K562 (cell line): ENCODE results near the gene ATP1A2. TPM values are rescaled to one million over a fixed set of nuclear protein-coding genes. Genes with fewer than 3 reads are reported as not detected.

Experiments used
- ATAC-seq: fragments of 200-7000 bp; cut with Tn5 transposase; 3 replicates; pipeline ENCODE4 v1.9.1; 2020; ENCODE audit warnings: moderate library complexity
- BruUV-seq: library from RNA; stranded (reverse); fragments of 400-500 nt; replicated peaks from 2 replicates; lab custom pipeline; 2021; lab: Mats Ljungman, UMichigan
- CTCF ChIA-PET: fragments of 300-600 bp; formaldehyde crosslinking; extraction: SDS; loops from one replicate; lab custom pipeline; 2021; ENCODE audit warnings: low intra/inter-chr PET ratio; lab: Yijun Ruan, JAX
- POLR2A ChIA-PET: fragments of 300-600, 350-650 bp; sonication (Branson Sonifier 250); formaldehyde crosslinking; extraction: SDS; loops from one replicate; lab custom pipeline; 2021; ENCODE audit warnings: antibody characterized with exemption, inconsistent platforms; lab: Yijun Ruan, JAX
- DNase-seq, 4 experiments: peaks; one replicate each; pipeline versions ENCODE4 v3.0.0 to v3.0.0-alpha.2; 2011 to 2018; ENCODE audit warnings: low spot score in 3 of 4, mixed read lengths in 3 of 4; ENCODE audit errors: extremely low read depth in 1 of 4
- FAIRE-seq: peaks from 2 replicates; lab custom pipeline; 2011; peaks lifted over from hg19 to GRCh38; lab: Jason Lieb, UNC
- H2AFZ ChIP-seq: 2 replicates; pipeline ENCODE4 v1.6.0; 2011; ENCODE audit warnings: low read depth, low read length, control low read depth, inconsistent platforms
- H3K27ac ChIP-seq: fragments of 200-600 bp; 3 replicates; pipeline ENCODE4 v1.8.0; 2011; ENCODE audit warnings: low read depth, mild to moderate bottlenecking, control low read depth, inconsistent platforms, low read length, moderate library complexity, mixed read lengths; ENCODE audit errors: extremely low read depth
- H3K27me3 ChIP-seq, 2 experiments: fragments of 300-600 bp in 1 of 2; 2 replicates in 1 of 2; 3 replicates in 1 of 2; pipeline versions ENCODE4 v1.6.0 to v1.8.0; 2011; ENCODE audit warnings: inconsistent platforms in 2 of 2, low read length in 2 of 2, mild to moderate bottlenecking in 1 of 2, mixed read lengths in 1 of 2, moderate library complexity in 1 of 2; ENCODE audit not compliant: control insufficient read depth in 2 of 2, insufficient read depth in 2 of 2
- H3K36me3 ChIP-seq: fragments of 300-600 bp; 3 replicates; pipeline ENCODE4 v1.8.0; 2011; ENCODE audit warnings: mild to moderate bottlenecking, low read length, inconsistent platforms; ENCODE audit not compliant: control insufficient read depth, insufficient read depth
- H3K4me1 ChIP-seq, 2 experiments: fragments of 200-600 bp in 1 of 2; replicated peaks in 1 of 2; 2 replicates in 1 of 2; 3 replicates in 1 of 2; pipeline versions ENCODE4 v1.5.1 to v1.8.0; 2011; ENCODE audit warnings: inconsistent platforms in 2 of 2, low read length in 2 of 2, mild to moderate bottlenecking in 1 of 2, mixed read lengths in 1 of 2, moderate library complexity in 1 of 2; ENCODE audit not compliant: control insufficient read depth in 2 of 2, insufficient read depth in 2 of 2
- H3K4me2 ChIP-seq: 2 replicates; pipeline ENCODE4 v1.6.1; 2011; ENCODE audit warnings: low read length, control low read depth, inconsistent platforms, mixed read lengths; ENCODE audit not compliant: insufficient read depth
- H3K4me3 ChIP-seq: fragments of 200-600 bp; sonication (generic), shearing (Covaris generic); 2 replicates; pipeline ENCODE4 v1.5.1; 2016; ENCODE audit warnings: control low read depth, inconsistent platforms
- H3K79me2 ChIP-seq: fragments of 200-600 bp; 3 replicates; pipeline ENCODE4 v1.8.0; 2011; ENCODE audit warnings: low read length, inconsistent platforms; ENCODE audit not compliant: control insufficient read depth, insufficient read depth
- H3K9ac ChIP-seq, 2 experiments: 2 replicates each; pipeline versions ENCODE4 v1.6.0 to v1.6.1; 2011; ENCODE audit warnings: low read depth in 2 of 2, low read length in 2 of 2, control low read depth in 1 of 2, inconsistent platforms in 1 of 2, mild to moderate bottlenecking in 1 of 2, mixed read lengths in 1 of 2; ENCODE audit not compliant: insufficient read depth in 1 of 2
- H3K9me1 ChIP-seq: one replicate; pipeline ENCODE4 v1.6.0; 2011; ENCODE audit warnings: inconsistent platforms, mild to moderate bottlenecking, low read length, moderate library complexity; ENCODE audit not compliant: control insufficient read depth, insufficient read depth
- H3K9me3 ChIP-seq: replicated peaks from 2 replicates; pipeline ENCODE4 v1.5.1; 2011; ENCODE audit warnings: low read depth, low read length, inconsistent platforms; ENCODE audit not compliant: control insufficient read depth, insufficient read depth
- H4K20me1 ChIP-seq: replicated peaks from 2 replicates; pipeline ENCODE4 v1.6.1; 2011; ENCODE audit warnings: low read length, inconsistent platforms, mixed read lengths; ENCODE audit not compliant: control insufficient read depth, insufficient read depth
- POLR2AphosphoS2 ChIP-seq: IDR thresholded peaks from 2 replicates; pipeline ENCODE4 v1.6.1; 2012; ENCODE audit warnings: low read length, improper control_type of control experiment
- POU5F1 ChIP-seq: fragments of 150-350 bp; IDR thresholded peaks from 2 replicates; pipeline ENCODE4 v1.6.1; 2014; ENCODE audit warnings: borderline replicate concordance, low read length, low read depth, mild to moderate bottlenecking; ENCODE audit not compliant: partially characterized antibody
- PYGO2 ChIP-seq: fragments of 450-650 bp; IDR thresholded peaks from 2 replicates; pipeline ENCODE4 v1.6.1; 2016; ENCODE audit warnings: mild to moderate bottlenecking, missing genetic modification characterization, moderate library complexity, missing compliant biosample characterization
- RAD21 ChIP-seq, 2 experiments: fragments of 250-450 bp in 1 of 2; fragments of 450-650 bp in 1 of 2; sonication (Bioruptor Pico) in 1 of 2; formaldehyde crosslinking in 1 of 2; IDR thresholded peaks in 1 of 2; conservative IDR thresholded peaks in 1 of 2; 2 replicates each; pipeline versions ENCODE4 v1.4.0 to v1.8.0; 2020 to 2022; ENCODE audit warnings: mild to moderate bottlenecking in 2 of 2, moderate library complexity in 1 of 2
- SAFB2 ChIP-seq: fragments of 200-400 bp; formaldehyde crosslinking; IDR thresholded peaks from 2 replicates; pipeline ENCODE4 v1.6.1; 2018; ENCODE audit warnings: borderline replicate concordance, low read length, low read depth, moderate library complexity; ENCODE audit not compliant: severe bottlenecking
- ZNF217 ChIP-seq: sonication (generic); formaldehyde crosslinking; IDR thresholded peaks from 2 replicates; pipeline ENCODE4 v1.8.0; 2022; ENCODE audit warnings: mild to moderate bottlenecking, missing genetic modification reagents
- ZNF263 ChIP-seq: sonication (generic); formaldehyde crosslinking; IDR thresholded peaks from 2 replicates; pipeline ENCODE4 v1.8.0; 2022; ENCODE audit warnings: mild to moderate bottlenecking, missing genetic modification reagents, borderline replicate concordance
- ZNF79 ChIP-seq: fragments of 250-450 bp; sonication (Bioruptor Pico); IDR thresholded peaks from 2 replicates; pipeline ENCODE4 v1.4.0; 2020; ENCODE audit warnings: low read depth, mild to moderate bottlenecking, moderate library complexity
- WGBS: fragments of 100-300 bp; shearing (Covaris generic); methylation state at CpG from one replicate; pipeline ENCODE4 v1.1.6; 2016; ENCODE audit warnings: low coverage, mixed read lengths; ENCODE audit not compliant: insufficient coverage; ENCODE audit errors: missing lambda C conversion rate; 5-methylcytosine and 5-hydroxymethylcytosine counted together
- in situ Hi-C: fragments of 300-500 bp; cut with MboI; formaldehyde crosslinking; loops from 4 replicates; pipeline ENCODE4 v1.15.0; 2018; ENCODE audit warnings: inconsistent platforms, mixed read lengths
- intact Hi-C: fragments of 100-400 bp; cut with micrococcal nuclease; formaldehyde crosslinking; loops from 2 replicates; pipeline ENCODE4 v1.14.2; 2022
- polyA plus RNA-seq, 8 experiments: library from polyadenylated mRNA; depleted of rRNA in 4 of 8; stranded (reverse) in 5 of 8; unstranded in 3 of 8; fragments of >200 nt; fragmentation: Nextera tagmentation in 2 of 8; fragmentation: Illumina TruSeq in 1 of 8; extraction: Ambion mirVana in 2 of 8; extraction: Trizol in 1 of 8; gene quantifications; 2 replicates each; pipeline versions ENCODE4 v1.2.1 to v1.2.3, GENCODE V29; 2011 to 2014; ENCODE audit warnings: inconsistent platforms in 1 of 8, missing spikeins in 1 of 8
- total RNA-seq, 7 experiments: library from RNA; depleted of rRNA in 6 of 7; stranded (reverse); fragments of >200 nt in 6 of 7; fragmentation: Illumina TruSeq in 2 of 7; extraction: Trizol in 2 of 7; gene quantifications; 2 replicates each; pipeline versions ENCODE4 v1.2.1 to v1.2.3, GENCODE V29; 2011 to 2021; ENCODE audit warnings: low replicate concordance in 1 of 7
- TF ChIP-seq, protein P1 (sequence below), 3 experiments: IDR thresholded peaks in 2 of 3; conservative IDR thresholded peaks in 1 of 3; 2 replicates each; pipeline ENCODE4 v1.5.1; 2011 to 2012; ENCODE audit warnings: low read length in 3 of 3, mild to moderate bottlenecking in 3 of 3, control low read depth in 2 of 3, improper control_type of control experiment in 1 of 3, inconsistent platforms in 1 of 3, low read depth in 1 of 3, mixed read lengths in 1 of 3, moderate library complexity in 1 of 3; ENCODE audit not compliant: insufficient read depth in 2 of 3
- TF ChIP-seq, protein P2 (sequence below): sonication (generic); formaldehyde crosslinking; IDR thresholded peaks from 2 replicates; pipeline ENCODE4 v1.9.0; 2022; ENCODE audit warnings: mild to moderate bottlenecking, missing genetic modification reagents

The ATP1A2 gene
- total and polyA plus RNA-seq, 9 of the 15 experiments (the other 6 are each of a cell fraction or from before 2014, with no cell fraction given), result 0.04 to 0.11 (median 0.09) TPM; not detected in 6

DNA sequence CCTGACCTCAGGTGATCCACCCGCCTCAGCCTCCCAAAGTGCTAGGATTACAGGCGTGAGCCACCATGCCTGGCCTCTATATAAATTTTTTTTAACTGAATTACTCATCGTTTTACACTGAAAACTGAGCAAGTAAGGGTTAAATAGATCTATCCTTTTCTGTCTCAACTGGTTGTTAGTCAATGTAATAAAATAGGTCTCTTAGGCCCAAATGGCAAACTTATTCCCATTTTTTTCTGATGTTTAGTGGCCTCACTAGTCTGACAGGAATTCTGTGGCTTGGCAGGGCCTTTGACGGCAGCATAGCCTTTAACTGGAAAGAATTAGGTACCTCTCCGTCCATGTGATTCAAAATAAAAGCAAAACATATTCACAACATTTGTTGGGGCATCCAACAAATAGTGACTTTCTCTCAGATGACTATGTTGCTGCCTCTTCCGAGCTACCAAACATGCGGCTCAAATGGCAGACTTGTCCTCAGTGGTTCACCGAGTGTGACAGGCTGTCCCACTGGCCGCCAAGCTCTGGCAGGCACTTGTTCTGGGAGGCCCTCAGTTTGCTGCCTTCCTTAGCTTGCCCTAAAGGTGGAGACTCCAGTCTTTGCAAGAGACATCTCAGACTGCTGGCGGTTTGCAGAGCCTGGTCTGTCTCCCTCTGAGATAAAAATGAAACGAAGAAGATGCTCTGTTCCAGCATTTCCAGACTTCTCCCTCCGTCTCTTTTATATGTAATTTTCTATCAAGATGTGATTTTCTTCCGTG is 53.2 kb downstream of the ATP1A2 start:
- no peak for TF ChIP-seq SAFB2
- TF ChIP-seq ZNF217 (CRISPR knock-in tag), result no peak
- TF ChIP-seq, protein P1, sequence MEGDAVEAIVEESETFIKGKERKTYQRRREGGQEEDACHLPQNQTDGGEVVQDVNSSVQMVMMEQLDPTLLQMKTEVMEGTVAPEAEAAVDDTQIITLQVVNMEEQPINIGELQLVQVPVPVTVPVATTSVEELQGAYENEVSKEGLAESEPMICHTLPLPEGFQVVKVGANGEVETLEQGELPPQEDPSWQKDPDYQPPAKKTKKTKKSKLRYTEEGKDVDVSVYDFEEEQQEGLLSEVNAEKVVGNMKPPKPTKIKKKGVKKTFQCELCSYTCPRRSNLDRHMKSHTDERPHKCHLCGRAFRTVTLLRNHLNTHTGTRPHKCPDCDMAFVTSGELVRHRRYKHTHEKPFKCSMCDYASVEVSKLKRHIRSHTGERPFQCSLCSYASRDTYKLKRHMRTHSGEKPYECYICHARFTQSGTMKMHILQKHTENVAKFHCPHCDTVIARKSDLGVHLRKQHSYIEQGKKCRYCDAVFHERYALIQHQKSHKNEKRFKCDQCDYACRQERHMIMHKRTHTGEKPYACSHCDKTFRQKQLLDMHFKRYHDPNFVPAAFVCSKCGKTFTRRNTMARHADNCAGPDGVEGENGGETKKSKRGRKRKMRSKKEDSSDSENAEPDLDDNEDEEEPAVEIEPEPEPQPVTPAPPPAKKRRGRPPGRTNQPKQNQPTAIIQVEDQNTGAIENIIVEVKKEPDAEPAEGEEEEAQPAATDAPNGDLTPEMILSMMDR (IDR thresholded peaks at IDR 0.05 in 2 of 3, conservative IDR thresholded peaks at IDR 0.05 in 1 of 3; ENCODE audit: insufficient read depth in 2 of 3, low read depth in 1 of 3, low read length in 3 of 3), result peak in 1 of 3 experiments; percentile 12; a peak in 2 of 6 replicates
- TF ChIP-seq, protein P2, sequence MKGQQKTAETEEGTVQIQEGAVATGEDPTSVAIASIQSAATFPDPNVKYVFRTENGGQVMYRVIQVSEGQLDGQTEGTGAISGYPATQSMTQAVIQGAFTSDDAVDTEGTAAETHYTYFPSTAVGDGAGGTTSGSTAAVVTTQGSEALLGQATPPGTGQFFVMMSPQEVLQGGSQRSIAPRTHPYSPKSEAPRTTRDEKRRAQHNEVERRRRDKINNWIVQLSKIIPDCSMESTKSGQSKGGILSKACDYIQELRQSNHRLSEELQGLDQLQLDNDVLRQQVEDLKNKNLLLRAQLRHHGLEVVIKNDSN (CRISPR knock-in tag), result no peak
- TF ChIP-seq ZNF79 (CRISPR knock-in tag), result no peak
- TF ChIP-seq ZNF263, result no peak
- TF ChIP-seq RAD21 (CRISPR knock-in tag; conservative IDR thresholded peaks at IDR 0.05 in 1 of 2, IDR thresholded peaks at IDR 0.05 in 1 of 2), result peak in 1 of 2 experiments; percentile 21; a peak in 1 of 4 replicates
- no peak for TF ChIP-seq POLR2AphosphoS2
- no peak for TF ChIP-seq PYGO2 (tag)
- TF ChIP-seq POU5F1, result no peak
- no peaks in the 10 kb centered on the region for H3K9me3 ChIP-seq
- no peak overlapping the region for H3K9ac ChIP-seq
- H3K36me3 ChIP-seq, result no peaks in the 10 kb centered on the region
- H4K20me1 ChIP-seq, result no peaks in the 10 kb centered on the region
- ATAC-seq (peak; percentile 78), FAIRE-seq (peak; percentile 68), DNase-seq (peak in 1 of 4 experiments; percentile 18)
- 8% methylated on average over 13 of the region's 13 CpGs for WGBS
- intact Hi-C loops, result no loop called here
- H3K27ac ChIP-seq, result no peak overlapping the region
- POLR2A ChIA-PET, result interaction anchor here (0.5 to 1.2 kb wide), 3 partner anchors 24 to 41 kb away, joined by 3 to 4 read pairs (median 4); no protein-coding TSS in a partner anchor
- no peaks in the 10 kb centered on the region for H3K79me2 ChIP-seq
- peaks cover 41 to 86% of the 10 kb centered on the region in 2 experiments for H3K27me3 ChIP-seq
- H2AFZ ChIP-seq, result no peak overlapping the region
- CTCF ChIA-PET, result no interaction called here
- H3K9me1 ChIP-seq, result no peaks in the 10 kb centered on the region
- in situ Hi-C loops, result no loop called here
- H3K4me3 ChIP-seq, result no peak overlapping the region
- H3K4me2 ChIP-seq, result no peak overlapping the region
- no TSS peak for BruUV-seq
- peaks cover 0 to 4% of the 10 kb centered on the region in 2 experiments; a peak in 3 of 5 replicates for H3K4me1 ChIP-seq
